ENCODE data around the gene ABCA7. TPM values are rescaled to one million over a fixed set of nuclear protein-coding genes. Genes with fewer than 3 reads are reported as not detected.

ABCA7 gene
- total and polyA plus RNA-seq, 2 experiments from 2014 or later, result 2.1 to 2.6 TPM

GRCh38 chr19:1085676-1086442, 46.0 kb downstream of the ABCA7 start:
- Histone ChIP-seq H2AFZ (no peak overlapping the region), H4K20me1 (ENCODE audit: insufficient read depth) (no peaks in the 10 kb centered on the region), H3K4me2 (ENCODE audit: unreplicated experiment) (no peak overlapping the region), H3K9ac (no peak overlapping the region), H3K4me1 (ENCODE audit: insufficient read depth) (no peaks in the 10 kb centered on the region), H3F3A (ENCODE audit: insufficient read depth) (no peaks in the 10 kb centered on the region), H3K36me3 (ENCODE audit: low read depth) (no peaks in the 10 kb centered on the region; the same call in 1 of the 2 replicates), H3K9me2 (ENCODE audit: insufficient read depth) (no peaks in the 10 kb centered on the region), H3K79me2 (ENCODE audit: insufficient read depth) (no peaks in the 10 kb centered on the region), H3K4me3 (no peak overlapping the region), H3K27me3 (replicated peaks; ENCODE audit: insufficient read depth) (no peaks in the 10 kb centered on the region), H3K27ac (no peak overlapping the region), H3K9me3 (ENCODE audit: low read depth) (no peaks in the 10 kb centered on the region)
- TF ChIP-seq EZH2phosphoT487 (IDR thresholded peaks at IDR 0.05; ENCODE audit: insufficient read depth, low read depth) (no peak), EZH2 (IDR thresholded peaks at IDR 0.05; ENCODE audit: insufficient read depth, poor library complexity, severe bottlenecking) (no peak)
- no peak for DNase-seq
- WGBS, 2 experiments (ENCODE audit: low coverage in 1 of 2, low lambda C conversion rate in 2 of 2, missing lambda C conversion rate in 2 of 2), result 49 to 62% methylated on average over 35 to 36 of the region's 38 CpGs
- in situ Hi-C loops (cut with MboI), result no loop called here

- Histone ChIP-seq H3K9me3 (ENCODE audit: low read depth) (no peaks in the 10 kb centered on the region), H3F3A (ENCODE audit: insufficient read depth) (no peaks in the 10 kb centered on the region), H3K79me2 (ENCODE audit: insufficient read depth) (no peaks in the 10 kb centered on the region), H3K9me2 (ENCODE audit: insufficient read depth) (no peaks in the 10 kb centered on the region), H2AFZ (no peak overlapping the region), H3K9ac (no peak overlapping the region), H3K36me3 (ENCODE audit: low read depth) (peaks cover 3% of the 10 kb centered on the region; the same call in 1 of the 2 replicates), H3K4me1 (ENCODE audit: insufficient read depth) (no peaks in the 10 kb centered on the region), H4K20me1 (ENCODE audit: insufficient read depth) (no peaks in the 10 kb centered on the region), H3K4me2 (ENCODE audit: unreplicated experiment) (no peak overlapping the region), H3K27me3 (replicated peaks; ENCODE audit: insufficient read depth) (no peaks in the 10 kb centered on the region), H3K4me3 (no peak overlapping the region), H3K27ac (no peak overlapping the region)
- TF ChIP-seq EZH2 (IDR thresholded peaks at IDR 0.05; ENCODE audit: insufficient read depth, poor library complexity, severe bottlenecking), result no peak
- TF ChIP-seq EZH2phosphoT487 (IDR thresholded peaks at IDR 0.05; ENCODE audit: insufficient read depth, low read depth), result no peak
- 80 to 84% methylated on average over 20 to 21 of the region's 21 CpGs for WGBS, 2 experiments (ENCODE audit: low coverage in 1 of 2, low lambda C conversion rate in 2 of 2, missing lambda C conversion rate in 2 of 2)
- in situ Hi-C loops (cut with MboI), result no loop called here
- no peak for DNase-seq
Observed at GRCh38 chr19:1086613-1087012, 46.7 kb downstream of the ABCA7 start.

GRCh38 chr19:1087813-1088415, 48.0 kb downstream of the ABCA7 start:
- Histone ChIP-seq H3K79me2 (ENCODE audit: insufficient read depth) (peaks cover 13% of the 10 kb centered on the region), H3F3A (ENCODE audit: insufficient read depth) (no peaks in the 10 kb centered on the region), H3K4me3 (no peak overlapping the region), H3K9me2 (ENCODE audit: insufficient read depth) (no peaks in the 10 kb centered on the region), H3K36me3 (ENCODE audit: low read depth) (peaks cover 3% of the 10 kb centered on the region; the same call in 1 of the 2 replicates), H3K9ac (no peak overlapping the region), H3K4me2 (ENCODE audit: unreplicated experiment) (no peak overlapping the region), H2AFZ (no peak overlapping the region), H3K27me3 (replicated peaks; ENCODE audit: insufficient read depth) (no peaks in the 10 kb centered on the region), H4K20me1 (ENCODE audit: insufficient read depth) (no peaks in the 10 kb centered on the region), H3K9me3 (ENCODE audit: low read depth) (no peaks in the 10 kb centered on the region), H3K27ac (no peak overlapping the region), H3K4me1 (ENCODE audit: insufficient read depth) (no peaks in the 10 kb centered on the region)
- WGBS, 2 experiments (ENCODE audit: low coverage in 1 of 2, low lambda C conversion rate in 2 of 2, missing lambda C conversion rate in 2 of 2), result 46 to 55% methylated on average over 24 to 27 of the region's 27 CpGs
- in situ Hi-C loops (cut with MboI), result no loop called here
- no peak for TF ChIP-seq EZH2phosphoT487 (IDR thresholded peaks at IDR 0.05; ENCODE audit: insufficient read depth, low read depth)
- DNase-seq, result no peak

GRCh38 chr19:1088416-1089010, 48.6 kb downstream of the ABCA7 start:
- Histone ChIP-seq H3K4me3 (no peak overlapping the region), H3F3A (ENCODE audit: insufficient read depth) (no peaks in the 10 kb centered on the region), H2AFZ (no peak overlapping the region), H3K4me1 (ENCODE audit: insufficient read depth) (no peaks in the 10 kb centered on the region), H3K27me3 (replicated peaks; ENCODE audit: insufficient read depth) (no peaks in the 10 kb centered on the region), H3K27ac (no peak overlapping the region), H3K36me3 (ENCODE audit: low read depth) (peaks cover 3% of the 10 kb centered on the region; the same call in 1 of the 2 replicates), H3K9ac (no peak overlapping the region), H3K9me3 (ENCODE audit: low read depth) (no peaks in the 10 kb centered on the region), H3K9me2 (ENCODE audit: insufficient read depth) (no peaks in the 10 kb centered on the region), H3K79me2 (ENCODE audit: insufficient read depth) (peaks cover 19% of the 10 kb centered on the region), H3K4me2 (ENCODE audit: unreplicated experiment) (no peak overlapping the region), H4K20me1 (ENCODE audit: insufficient read depth) (no peaks in the 10 kb centered on the region)
- in situ Hi-C loops (cut with MboI), result no loop called here
- 88 to 89% methylated on average over 21 to 27 of the region's 27 CpGs for WGBS, 2 experiments (ENCODE audit: low coverage in 1 of 2, low lambda C conversion rate in 2 of 2, missing lambda C conversion rate in 2 of 2)
- TF ChIP-seq EZH2phosphoT487 (IDR thresholded peaks at IDR 0.05; ENCODE audit: insufficient read depth, low read depth) (no peak), EZH2 (IDR thresholded peaks at IDR 0.05; ENCODE audit: insufficient read depth, poor library complexity, severe bottlenecking) (no peak)
- DNase-seq, result no peak
